DOHH2 (cell line): ENCODE results near the gene ABHD14A.
"Not testable (repeated sequence)": the region's sequence is repeated elsewhere in the genome, so short reads cannot be mapped to it uniquely, and the experiment has no call there.

Source experiments
- H3F3A ChIP-seq: fragments of 200-600 bp; sonication (generic), shearing (Covaris generic); 2 replicates; pipeline ENCODE4 v1.6.0; 2016; ENCODE audit warnings: antibody characterized with exemption, mild to moderate bottlenecking; ENCODE audit not compliant: control insufficient read depth, insufficient read depth
- H3K27ac ChIP-seq: fragments of 200-600 bp; sonication (generic); 2 replicates; pipeline ENCODE4 v1.5.1; 2014; ENCODE audit warnings: low read depth, mild to moderate bottlenecking, low read length, moderate library complexity
- H3K27me3 ChIP-seq: fragments of 200-600 bp; sonication (generic); 2 replicates; pipeline ENCODE4 v1.6.1; 2014; ENCODE audit warnings: mild to moderate bottlenecking, low read length, mixed read lengths; ENCODE audit not compliant: control insufficient read depth
- H3K36me3 ChIP-seq: fragments of 200-600 bp; sonication (generic); 2 replicates; pipeline ENCODE4 v1.6.1; 2014; ENCODE audit warnings: mild to moderate bottlenecking, low read length, moderate library complexity, mixed read lengths; ENCODE audit not compliant: control insufficient read depth
- H3K4me1 ChIP-seq: fragments of 200-600 bp; sonication (generic); 2 replicates; pipeline ENCODE4 v1.6.1; 2014; ENCODE audit warnings: mild to moderate bottlenecking, low read length, mixed read lengths; ENCODE audit not compliant: control insufficient read depth
- H3K4me2 ChIP-seq: fragments of 200-600 bp; sonication (generic); 2 replicates; pipeline ENCODE4 v1.6.0; 2014; ENCODE audit warnings: mild to moderate bottlenecking, low read length, moderate library complexity
- H3K4me3 ChIP-seq: fragments of 200-600 bp; sonication (generic); 2 replicates; pipeline ENCODE4 v1.5.1; 2014; ENCODE audit warnings: mild to moderate bottlenecking, low read length, mixed read lengths
- H3K79me2 ChIP-seq: fragments of 200-600 bp; sonication (generic); 2 replicates; pipeline ENCODE4 v1.6.1; 2014; ENCODE audit warnings: mild to moderate bottlenecking, low read length, mixed read lengths; ENCODE audit not compliant: control insufficient read depth
- H3K9me2 ChIP-seq: fragments of 200-600 bp; sonication (generic); replicated peaks from 2 replicates; pipeline ENCODE4 v1.6.1; 2014; ENCODE audit warnings: mild to moderate bottlenecking, low read length, mixed read lengths; ENCODE audit not compliant: control insufficient read depth
- H3K9me3 ChIP-seq: fragments of 200-600 bp; sonication (generic); 2 replicates; pipeline ENCODE4 v1.6.1; 2014; ENCODE audit warnings: antibody characterized with exemption, low read length, mixed read lengths; ENCODE audit not compliant: control insufficient read depth, insufficient read depth
- H4K20me1 ChIP-seq: fragments of 200-600 bp; sonication (generic); 2 replicates; pipeline ENCODE4 v1.6.0; 2014; ENCODE audit warnings: low read depth, mild to moderate bottlenecking, antibody characterized with exemption, low read length, moderate library complexity; ENCODE audit not compliant: control insufficient read depth, insufficient read depth
- CTCF ChIP-seq: fragments of 200-600 bp; sonication (generic); IDR thresholded peaks from one replicate; pipeline ENCODE4 v1.5.1; 2014; ENCODE audit warnings: antibody characterized with exemption, mild to moderate bottlenecking, low read depth, low read length; ENCODE audit not compliant: poor library complexity, severe bottlenecking
- EZH2phosphoT487 ChIP-seq: fragments of 200-600 bp; sonication (generic); IDR thresholded peaks from 2 replicates; pipeline ENCODE4 v1.6.1; 2017; ENCODE audit warnings: borderline replicate concordance, mild to moderate bottlenecking, antibody characterized with exemption, low read length, moderate library complexity, mixed read lengths

Gene ABHD14A

GRCh38 chr3:51974963-51975851 lies at the start of gene ABHD14A:
Gene ABHD14A (plus strand): TSS chr3:51975064. CDS start chr3:51975136, 72 bp downstream.
- TF ChIP-seq CTCF = no peak
- no peak for TF ChIP-seq EZH2phosphoT487
- Histone ChIP-seq H3K9me2 (no peaks in the 10 kb centered on the region), H3K4me3 (peak within 1 kb of the TSS; percentile 99), H3F3A (peaks cover 24% of the 10 kb centered on the region), H3K27ac (peak within 1 kb of the TSS; percentile 60), H3K4me2 (peak within 1 kb of the TSS; percentile 95), H3K79me2 (peaks cover 25% of the 10 kb centered on the region), H3K9me3 (no peaks in the 10 kb centered on the region), H3K27me3 (no peaks in the 10 kb centered on the region), H3K36me3 (peaks cover 14% of the 10 kb centered on the region), H4K20me1 (no peaks in the 10 kb centered on the region), H3K4me1 (peaks cover 19% of the 10 kb centered on the region)

GRCh38 chr3:51927061-51927977 lies 47.5 kb upstream of the ABHD14A start:
- Histone ChIP-seq H3K79me2 (no peaks in the 10 kb centered on the region), H3K27ac (no peak overlapping the region), H3K9me2 (no peaks in the 10 kb centered on the region), H3K27me3 (no peaks in the 10 kb centered on the region), H3K4me2 (no peak overlapping the region), H4K20me1 (no peaks in the 10 kb centered on the region), H3K4me1 (no peaks in the 10 kb centered on the region), H3F3A (no peaks in the 10 kb centered on the region), H3K9me3 (no peaks in the 10 kb centered on the region), H3K36me3 (no peaks in the 10 kb centered on the region; the same call in 1 of the 2 replicates), H3K4me3 (no peak overlapping the region)
- no peak for TF ChIP-seq CTCF

- Histone ChIP-seq H3K27ac (no peak overlapping the region), H3K4me1 (no peaks in the 10 kb centered on the region), H3K9me3 (no peaks in the 10 kb centered on the region), H3K9me2 (no peaks in the 10 kb centered on the region), H3K4me2 (no peak overlapping the region), H3K4me3 (no peak overlapping the region), H4K20me1 (no peaks in the 10 kb centered on the region), H3K79me2 (no peaks in the 10 kb centered on the region), H3K27me3 (no peaks in the 10 kb centered on the region), H3K36me3 (peaks cover 5% of the 10 kb centered on the region), H3F3A (no peaks in the 10 kb centered on the region)
- no peak for TF ChIP-seq CTCF
- no peak for TF ChIP-seq EZH2phosphoT487
Measured at GRCh38 chr3:51928438-51928837, 46.4 kb upstream of the ABHD14A start.

GRCh38 chr3:51928981-51929380 lies 45.9 kb upstream of the ABHD14A start:
- not testable (repeated sequence) for H3K27ac ChIP-seq, H3K9me2 ChIP-seq, H3F3A ChIP-seq, H4K20me1 ChIP-seq, H3K4me1 ChIP-seq, H3K9me3 ChIP-seq, H3K4me2 ChIP-seq, H3K79me2 ChIP-seq, H3K4me3 ChIP-seq, H3K27me3 ChIP-seq
- H3K36me3 ChIP-seq = peaks cover 10% of the 10 kb centered on the region
